GM12865 (cell line): ENCODE results near the gene SORBS1.

Source experiments
- DNase-seq: peaks from one replicate; pipeline ENCODE4 v3.0.0; 2010; ENCODE audit warnings: low read depth
- H3K4me3 ChIP-seq: 2 replicates; pipeline ENCODE4 v1.5.1; 2011; ENCODE audit warnings: mild to moderate bottlenecking, low read depth, low read length, control low read depth
- CTCF ChIP-seq: IDR thresholded peaks from 2 replicates; pipeline ENCODE4 v1.5.1; 2011; ENCODE audit warnings: low read length, control low read depth, low read depth, inconsistent platforms; ENCODE audit not compliant: insufficient read depth; ENCODE audit errors: missing control alignments

Gene SORBS1

GRCh38 chr10:95262763-95263518 lies 298.2 kb downstream of the SORBS1 start:
- no peak for DNase-seq
- TF ChIP-seq CTCF = no peak

GRCh38 chr10:95261926-95262325 lies 299.2 kb downstream of the SORBS1 start:
- TF ChIP-seq CTCF = no peak
- DNase-seq = no peak
- H3K4me3 ChIP-seq = no peak overlapping the region

More at GRCh38 chr10:95262763-95263518, 298.2 kb downstream of the SORBS1 start:
- no peak overlapping the region for H3K4me3 ChIP-seq
